GM03348 (cell line): ENCODE measurements around the gene MOCOS.
"Not testable (repeated sequence)": the region's sequence is repeated elsewhere in the genome, so short reads cannot be mapped to it uniquely, and the experiment has no call there.

ENCODE experiments used
- DNase-seq: peaks from one replicate; pipeline ENCODE4 v3.0.0; 2012; ENCODE audit warnings: low spot score

The MOCOS gene, protein sequence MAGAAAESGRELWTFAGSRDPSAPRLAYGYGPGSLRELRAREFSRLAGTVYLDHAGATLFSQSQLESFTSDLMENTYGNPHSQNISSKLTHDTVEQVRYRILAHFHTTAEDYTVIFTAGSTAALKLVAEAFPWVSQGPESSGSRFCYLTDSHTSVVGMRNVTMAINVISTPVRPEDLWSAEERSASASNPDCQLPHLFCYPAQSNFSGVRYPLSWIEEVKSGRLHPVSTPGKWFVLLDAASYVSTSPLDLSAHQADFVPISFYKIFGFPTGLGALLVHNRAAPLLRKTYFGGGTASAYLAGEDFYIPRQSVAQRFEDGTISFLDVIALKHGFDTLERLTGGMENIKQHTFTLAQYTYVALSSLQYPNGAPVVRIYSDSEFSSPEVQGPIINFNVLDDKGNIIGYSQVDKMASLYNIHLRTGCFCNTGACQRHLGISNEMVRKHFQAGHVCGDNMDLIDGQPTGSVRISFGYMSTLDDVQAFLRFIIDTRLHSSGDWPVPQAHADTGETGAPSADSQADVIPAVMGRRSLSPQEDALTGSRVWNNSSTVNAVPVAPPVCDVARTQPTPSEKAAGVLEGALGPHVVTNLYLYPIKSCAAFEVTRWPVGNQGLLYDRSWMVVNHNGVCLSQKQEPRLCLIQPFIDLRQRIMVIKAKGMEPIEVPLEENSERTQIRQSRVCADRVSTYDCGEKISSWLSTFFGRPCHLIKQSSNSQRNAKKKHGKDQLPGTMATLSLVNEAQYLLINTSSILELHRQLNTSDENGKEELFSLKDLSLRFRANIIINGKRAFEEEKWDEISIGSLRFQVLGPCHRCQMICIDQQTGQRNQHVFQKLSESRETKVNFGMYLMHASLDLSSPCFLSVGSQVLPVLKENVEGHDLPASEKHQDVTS

DNA sequence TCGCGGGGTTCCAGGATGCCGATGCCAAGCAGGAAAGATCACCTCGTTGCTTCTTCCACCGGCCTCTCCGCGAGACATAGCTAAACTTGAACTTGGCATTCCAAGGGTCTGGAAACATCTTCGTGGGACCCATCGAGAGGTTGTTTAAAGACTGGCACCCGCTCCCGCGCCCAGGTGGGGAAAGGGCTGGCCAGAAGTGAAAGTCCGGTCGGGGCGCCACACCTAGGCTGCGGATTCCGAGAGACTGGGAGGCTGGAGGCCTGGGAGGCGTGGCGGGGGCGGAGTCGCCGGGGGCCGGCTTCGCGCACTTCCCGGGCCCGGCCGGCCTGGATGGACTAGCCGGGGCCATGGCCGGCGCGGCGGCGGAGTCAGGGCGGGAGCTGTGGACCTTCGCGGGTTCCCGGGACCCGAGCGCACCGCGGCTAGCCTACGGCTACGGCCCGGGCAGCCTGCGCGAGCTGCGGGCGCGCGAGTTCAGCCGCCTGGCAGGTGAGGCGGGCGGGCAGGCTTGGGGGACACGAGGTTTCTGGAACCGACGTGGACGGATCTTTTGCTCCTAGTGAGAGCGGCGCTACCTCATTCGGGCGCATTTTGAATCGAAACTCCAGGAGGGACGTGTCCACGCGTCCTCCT is at the start of gene MOCOS:
MOCOS (plus strand) TSS at position 305 of the 633 bp plus-strand sequence; CDS start at position 348, 43 bp downstream.
- DNase-seq = peak; percentile 97

DNA sequence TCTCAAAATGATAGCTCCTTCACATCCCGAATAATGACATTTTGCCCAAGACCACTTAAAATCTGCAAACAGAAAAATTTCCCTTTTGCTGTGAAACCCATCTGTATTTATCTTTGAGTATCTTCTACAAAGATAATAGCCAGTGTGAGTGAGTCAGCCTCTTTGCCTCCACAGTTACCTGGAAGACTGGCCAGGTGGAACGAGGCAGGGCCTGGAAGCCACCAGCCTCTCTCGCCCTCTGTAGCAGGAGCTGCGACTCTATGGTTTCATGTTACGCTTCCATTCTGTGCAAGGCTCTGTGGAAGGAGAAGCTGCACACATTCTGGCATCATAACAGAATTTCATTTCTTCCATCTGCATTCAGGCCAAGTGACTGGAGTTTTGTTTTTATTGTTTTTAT is 48.1 kb upstream of the MOCOS start:
- no peak for DNase-seq

DNA sequence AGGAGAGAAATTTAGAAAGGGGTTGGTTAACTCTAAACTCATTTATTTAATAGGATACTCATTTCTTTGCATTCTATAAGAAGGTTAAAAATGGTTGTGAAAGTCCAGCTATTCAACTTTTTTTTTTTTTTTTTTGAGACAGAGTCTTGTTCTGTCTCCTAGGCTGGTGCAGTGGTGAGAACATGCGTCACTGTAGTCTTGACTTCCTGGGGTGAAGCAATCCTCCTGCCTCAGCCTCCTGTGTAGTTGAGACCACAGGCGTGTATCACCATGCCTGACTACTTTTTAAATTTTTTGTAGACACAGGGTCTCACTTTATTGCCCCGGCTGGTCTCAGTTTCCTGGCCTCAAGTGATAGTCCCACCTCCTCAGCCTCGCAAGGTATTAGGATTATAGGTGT is 45.7 kb upstream of the MOCOS start:
- DNase-seq = no peak

DNA sequence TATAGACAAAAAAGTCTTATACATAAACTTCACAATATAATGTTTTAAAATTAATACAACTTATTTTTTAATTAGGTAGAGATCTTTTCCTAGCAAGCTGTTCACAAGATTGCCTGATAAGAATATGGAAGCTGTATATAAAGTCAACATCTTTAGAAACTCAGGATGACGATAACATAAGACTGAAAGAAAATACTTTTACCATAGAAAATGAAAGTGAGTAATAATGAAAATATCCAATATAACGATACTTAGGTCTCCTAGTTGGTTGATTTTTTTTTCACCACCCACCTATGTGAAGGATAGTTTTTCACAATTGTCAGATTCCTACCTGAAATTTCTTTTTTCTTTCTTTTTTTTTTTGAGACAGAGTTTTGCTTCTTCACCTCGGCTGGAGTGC is 44.5 kb upstream of the MOCOS start:
- DNase-seq = no peak

DNA sequence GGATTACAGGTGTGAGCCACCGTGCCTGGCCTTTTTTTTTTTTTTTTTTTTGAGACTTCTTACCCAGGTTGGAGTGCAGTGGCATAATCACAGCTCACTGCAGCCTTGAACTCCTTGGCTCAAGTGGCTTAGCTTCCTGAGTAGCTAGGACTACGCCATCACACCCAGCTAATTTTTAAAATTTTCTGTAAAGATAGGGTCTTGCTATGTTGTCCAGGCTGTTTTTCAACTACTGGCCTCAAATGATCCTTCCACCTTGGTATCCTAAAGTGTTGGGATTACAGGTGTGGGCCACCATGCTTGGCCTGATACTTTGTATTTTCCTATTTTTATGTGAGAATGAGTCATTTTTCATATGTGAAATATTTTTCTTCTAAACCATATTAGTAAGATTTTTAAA is 43.9 kb upstream of the MOCOS start:
- DNase-seq = no peak

DNA sequence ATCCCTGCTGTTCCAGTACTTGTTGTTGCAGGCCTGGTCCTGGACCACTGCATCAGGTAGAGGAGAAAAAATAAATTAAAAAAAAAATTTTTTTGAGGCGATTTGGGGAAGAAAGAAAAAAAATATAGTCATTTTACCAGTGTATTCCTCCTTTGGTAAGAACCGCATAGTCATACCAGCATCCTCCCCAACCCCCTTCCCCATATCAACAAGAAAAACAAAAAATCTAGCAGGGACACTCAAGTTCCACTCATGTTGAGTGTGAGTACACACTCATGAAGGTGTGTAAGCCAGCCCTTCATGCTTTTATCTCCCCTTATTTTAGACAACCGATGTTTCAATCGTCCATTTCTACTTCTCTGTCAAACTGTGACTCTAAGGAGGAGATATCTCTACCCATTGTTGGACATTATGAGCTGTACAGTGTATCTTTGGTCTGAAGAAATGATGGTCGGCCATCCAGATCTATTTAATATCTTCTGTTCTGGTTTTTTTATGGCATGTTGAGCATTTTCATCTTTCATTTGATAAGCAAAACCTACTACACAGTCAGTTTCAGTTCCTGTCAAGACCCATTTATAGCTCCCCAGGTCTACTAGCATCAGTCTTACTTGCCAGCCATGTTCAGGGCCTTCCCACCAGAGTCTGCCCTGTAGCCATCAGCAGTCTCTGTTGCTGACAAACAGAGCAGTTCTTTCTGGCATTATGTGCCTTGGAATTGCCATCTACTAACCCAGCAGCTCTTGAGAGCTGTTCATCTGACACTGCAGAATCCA is 37.6 kb upstream of the MOCOS start:
- no peak for DNase-seq

DNA sequence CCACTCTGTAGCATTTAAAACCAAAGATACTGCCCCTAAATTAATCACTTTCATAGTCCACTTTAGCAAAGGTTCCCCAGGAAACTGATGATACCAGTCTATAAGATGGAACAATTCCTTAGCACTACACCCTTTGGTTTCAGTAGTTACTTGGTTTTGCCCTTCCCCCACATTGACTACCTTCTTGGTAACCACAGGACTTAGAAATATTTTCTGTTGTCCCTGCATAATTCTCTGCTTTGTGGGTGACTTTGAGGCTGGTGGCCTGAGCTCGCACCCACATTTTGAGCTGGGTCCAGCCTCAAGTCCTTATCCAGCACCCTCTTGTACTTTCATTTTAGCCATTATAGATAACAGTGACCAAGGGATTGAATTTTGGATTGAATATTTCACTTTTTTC is 34.5 kb upstream of the MOCOS start:
- DNase-seq = no peak

DNA sequence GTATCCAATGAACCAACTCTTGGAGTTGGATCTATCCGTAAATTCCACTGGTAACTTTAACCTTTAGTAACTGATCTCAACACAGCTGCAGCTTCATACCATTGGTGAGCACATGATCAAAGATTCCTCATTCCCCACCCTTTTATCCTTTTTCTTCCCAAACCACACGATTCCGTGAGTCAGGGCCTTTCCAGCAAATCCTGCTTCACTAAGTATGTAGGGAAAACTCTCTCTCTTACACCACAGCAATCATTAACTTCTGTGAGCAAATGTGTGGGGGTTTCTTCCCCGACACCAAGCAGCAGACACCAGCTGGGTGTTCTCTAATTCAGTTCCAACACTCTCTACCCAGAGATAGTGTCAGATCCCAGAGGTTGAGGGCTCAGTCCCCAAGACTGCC is 34.1 kb upstream of the MOCOS start:
- DNase-seq = peak; percentile 69

DNA sequence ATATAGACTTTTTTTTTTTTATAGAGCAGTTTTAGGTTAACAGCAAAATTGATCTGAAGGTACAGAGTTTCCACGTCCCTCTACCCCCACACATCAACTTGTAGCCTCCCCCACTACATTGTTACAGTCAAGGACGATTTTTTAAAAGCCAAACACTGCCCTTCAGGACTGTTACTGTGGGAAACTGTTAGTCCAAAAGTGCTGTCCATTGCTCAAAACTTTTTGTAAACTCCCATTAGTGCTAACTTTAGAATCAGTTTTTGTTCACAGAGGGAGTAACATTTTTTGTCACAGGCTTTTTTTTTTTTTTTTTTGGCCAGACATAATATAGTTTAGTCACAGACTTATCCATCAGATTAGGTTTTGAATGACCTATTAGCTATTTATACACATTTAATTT is 33.5 kb upstream of the MOCOS start:
- peak; percentile 15 for DNase-seq

DNA sequence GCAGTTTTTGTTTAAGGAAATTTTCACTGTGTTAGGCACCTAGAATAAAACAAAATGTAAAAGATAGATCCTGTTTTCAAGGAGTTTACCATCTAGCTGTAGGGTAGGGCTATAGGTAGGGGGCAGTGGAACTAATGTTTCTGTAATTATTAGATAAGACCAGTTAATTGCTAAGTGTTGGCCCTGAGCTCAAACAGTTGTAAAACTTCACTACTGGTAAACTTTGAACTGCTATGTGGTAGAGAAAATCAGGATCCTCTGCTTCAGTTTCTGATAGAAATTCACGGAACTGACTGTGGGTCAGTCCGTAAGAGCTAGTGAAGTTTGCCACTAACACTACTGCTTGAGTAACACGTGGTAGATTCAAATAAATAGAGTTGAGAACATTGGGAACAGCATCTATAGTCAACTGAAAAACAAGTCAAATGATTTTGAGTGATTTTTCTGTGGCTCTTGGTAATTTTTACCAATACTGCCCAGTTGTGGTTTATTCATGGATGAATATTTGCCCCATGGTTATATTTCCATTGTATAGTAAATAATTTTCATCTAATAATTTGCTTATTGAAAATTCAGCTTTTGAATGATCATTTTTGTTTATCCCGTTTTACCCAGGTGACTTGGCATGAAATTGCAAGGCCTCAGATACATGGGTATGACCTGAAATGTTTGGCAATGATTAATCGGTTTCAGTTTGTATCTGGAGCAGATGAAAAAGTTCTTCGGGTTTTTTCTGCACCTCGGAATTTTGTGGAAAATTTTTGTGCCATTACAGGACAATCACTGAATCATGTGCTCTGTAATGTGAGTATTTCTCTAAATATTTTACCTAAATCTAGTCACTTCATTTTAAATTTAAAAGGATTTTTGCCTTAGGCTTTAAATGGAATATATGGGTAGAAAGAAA is 31.2 kb upstream of the MOCOS start:
- DNase-seq = peak; percentile 19

DNA sequence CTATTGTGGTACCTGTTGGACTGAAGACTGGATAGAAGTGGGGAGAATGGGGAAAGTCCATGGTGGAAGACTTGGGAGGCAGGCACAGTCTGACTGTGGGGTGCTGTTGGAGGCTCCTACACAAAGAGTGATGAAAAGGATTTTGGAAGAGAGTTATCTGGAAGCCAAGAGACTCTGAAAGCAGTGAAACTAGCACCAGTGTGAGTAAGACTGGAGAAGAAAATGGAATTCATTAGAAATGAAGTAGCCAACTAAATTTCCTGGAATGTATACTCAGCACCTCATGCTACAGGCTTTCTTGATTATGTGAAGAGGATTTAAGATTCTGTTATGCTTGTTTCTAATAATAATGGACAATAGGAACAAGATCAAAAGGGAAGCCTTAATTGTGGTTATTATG is 29.9 kb upstream of the MOCOS start:
- DNase-seq = peak; percentile 29

DNA sequence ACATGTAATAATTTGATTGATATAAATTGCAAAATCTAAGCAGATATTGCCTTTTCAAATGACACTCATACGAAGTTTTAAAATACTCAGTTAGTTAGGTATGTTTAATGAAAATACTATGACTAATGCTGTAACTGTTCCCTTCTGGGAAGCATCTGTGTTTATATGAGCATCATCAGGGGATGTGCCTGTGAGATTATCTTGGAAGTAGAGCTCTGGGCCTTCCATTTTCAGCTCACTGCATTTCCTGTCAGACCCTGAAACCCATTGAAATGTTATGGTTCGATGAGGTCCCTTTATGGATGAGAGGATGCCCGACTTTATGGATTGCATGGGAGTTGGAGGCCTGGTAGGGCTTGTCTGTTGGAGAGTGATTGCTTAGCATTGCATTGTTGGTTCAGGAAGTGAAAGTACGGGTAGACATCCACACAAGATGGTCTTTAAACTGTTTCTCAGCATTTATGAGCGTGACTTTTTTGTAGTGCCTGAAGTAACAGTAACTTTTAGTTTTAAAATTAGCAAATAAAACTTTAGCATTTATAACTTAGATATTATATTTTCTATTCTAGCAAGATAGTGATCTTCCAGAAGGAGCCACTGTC is 28.9 kb upstream of the MOCOS start:
- DNase-seq = peak; percentile 72

DNA sequence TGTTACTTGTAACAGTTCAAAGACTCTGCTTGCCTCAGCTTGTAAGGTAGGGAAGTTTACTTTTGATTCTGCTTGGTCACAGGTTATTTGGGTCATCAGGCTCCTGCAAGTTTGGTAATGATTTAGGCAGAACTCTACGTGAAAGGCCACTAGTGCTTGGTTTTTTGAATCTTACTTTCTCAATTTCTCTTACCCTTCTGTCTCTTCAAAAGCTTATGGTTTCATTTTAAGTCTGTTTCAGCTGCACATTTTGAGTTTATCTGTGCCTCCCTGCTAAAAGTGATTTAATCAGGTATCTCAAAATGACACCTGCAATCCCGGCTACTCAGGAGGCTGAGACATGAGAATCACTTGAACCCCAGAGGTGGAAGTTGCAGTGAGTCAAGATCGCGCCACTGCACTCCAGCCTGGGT is 26.3 kb upstream of the MOCOS start:
- no peak for DNase-seq

DNA sequence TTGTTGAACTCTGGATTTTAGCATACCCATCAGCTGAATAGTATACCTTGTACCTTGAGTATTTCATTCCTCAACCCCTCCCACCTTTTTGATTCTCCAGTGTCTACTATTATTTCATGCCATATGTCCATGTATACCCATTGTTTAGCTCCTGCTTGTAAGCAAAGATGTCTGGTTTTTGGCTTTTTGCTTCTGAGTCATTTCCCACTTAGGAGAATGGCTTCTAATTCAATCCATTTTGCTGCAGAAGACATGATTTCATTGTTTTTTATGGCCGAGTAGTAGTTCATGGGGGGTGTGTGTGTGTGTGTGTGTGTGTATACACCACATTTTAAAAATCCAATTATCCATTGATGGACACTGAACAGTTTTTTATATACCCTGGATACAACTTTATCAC is 24.3 kb upstream of the MOCOS start:
- DNase-seq = no peak

DNA sequence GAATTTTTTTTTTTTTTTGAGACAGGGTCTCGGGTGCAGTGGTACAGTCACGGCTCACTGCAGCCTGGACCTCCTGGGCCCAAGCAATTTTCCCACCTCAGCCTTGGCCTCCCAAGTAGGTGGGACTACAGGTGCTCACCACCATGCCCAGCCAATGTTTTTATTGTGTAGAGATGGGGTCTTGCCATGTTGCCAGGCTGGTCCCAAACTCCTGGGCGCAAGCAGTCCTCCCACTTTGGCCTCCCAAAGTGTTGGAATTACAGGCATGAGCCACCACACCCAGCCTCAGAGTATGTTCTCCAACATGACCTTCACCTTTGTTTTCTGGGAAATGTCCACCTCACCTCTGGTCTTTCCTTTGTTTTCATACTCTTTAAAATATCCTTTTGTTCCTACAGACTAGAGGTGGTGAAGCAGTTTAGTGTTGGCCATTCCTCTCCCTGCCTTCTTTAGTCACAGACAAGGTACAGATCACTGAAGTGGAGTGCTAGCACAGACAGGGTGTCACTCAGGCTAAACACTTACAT is 19.5 kb upstream of the MOCOS start:
- no peak for DNase-seq

DNA sequence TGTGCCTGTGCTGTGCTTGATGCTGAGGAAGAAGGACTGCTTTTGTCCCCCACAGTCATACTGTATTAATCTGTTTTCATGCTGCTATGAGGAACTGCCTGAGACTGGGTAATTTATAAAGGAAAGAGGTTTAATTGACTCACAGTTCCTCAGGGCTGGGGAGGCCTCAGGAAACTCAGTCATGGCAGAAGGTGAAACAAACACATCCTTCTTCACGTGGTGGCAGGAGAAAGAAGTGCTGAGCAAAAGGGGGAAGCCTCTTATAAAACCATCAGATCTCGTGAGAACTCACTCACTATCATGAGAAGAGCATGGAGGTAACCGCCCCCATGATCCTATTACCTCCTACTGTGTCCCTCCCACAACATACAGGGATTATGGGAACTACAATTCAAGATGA is 19.0 kb upstream of the MOCOS start:
- not testable (repeated sequence) for DNase-seq

DNA sequence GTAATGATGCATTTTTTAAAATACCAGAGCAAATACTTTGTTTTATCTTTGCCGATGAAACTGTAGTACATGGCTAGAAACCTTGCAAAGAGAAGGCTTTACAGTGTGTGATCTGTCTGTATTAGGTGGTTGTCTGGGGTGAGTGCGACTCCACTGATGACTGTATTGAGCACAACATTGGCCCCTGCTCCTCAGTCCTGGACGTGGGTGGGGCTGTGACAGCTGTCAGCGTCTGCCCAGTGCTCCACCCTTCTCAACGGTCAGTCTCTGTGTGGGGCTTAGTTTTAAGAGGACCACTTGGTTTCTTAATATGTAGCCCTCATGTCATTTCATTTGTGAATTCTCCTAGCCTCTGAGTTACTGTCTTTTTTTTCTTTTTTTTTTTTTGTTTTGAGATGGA is 17.4 kb upstream of the MOCOS start:
- DNase-seq = no peak

DNA sequence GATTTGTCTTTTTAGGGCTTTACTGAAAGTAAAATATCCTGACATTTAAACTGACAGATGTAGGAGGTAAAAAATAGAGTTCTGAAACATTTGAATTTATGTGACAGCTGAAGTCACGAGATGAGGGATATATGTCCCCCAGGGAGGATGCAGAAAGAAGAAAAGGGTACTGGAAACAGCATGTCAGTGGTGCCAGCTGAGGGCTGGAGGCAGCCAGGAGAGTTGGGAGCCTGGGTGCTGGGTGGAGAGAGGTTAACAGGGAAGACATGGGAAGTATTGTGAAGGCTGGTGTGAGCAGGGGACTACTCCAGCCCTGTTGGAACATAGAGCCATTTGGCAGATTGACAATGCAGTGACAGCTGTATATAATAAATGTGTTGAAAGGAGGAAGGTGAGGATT is 11.8 kb upstream of the MOCOS start:
- no peak for DNase-seq

DNA sequence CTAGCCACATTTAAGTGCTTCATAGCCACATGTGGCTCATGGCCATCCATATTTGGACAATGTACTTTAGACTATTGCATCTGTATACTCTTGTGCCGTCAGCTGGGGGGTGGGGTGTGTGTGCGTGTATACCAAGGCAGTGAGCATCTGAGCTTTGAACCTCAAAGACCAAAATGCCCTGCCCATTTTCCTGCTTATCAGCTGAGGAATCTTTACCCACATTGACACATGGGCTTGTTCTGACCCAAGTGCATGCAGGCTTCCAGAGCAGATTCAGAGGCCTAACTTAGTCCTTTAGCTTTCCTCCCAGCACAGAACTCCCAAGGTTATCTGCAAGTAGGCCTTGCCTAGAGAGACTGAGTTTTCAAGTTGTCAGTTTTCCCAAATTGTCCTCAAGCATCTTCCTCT is 11.1 kb upstream of the MOCOS start:
- no peak for DNase-seq

DNA sequence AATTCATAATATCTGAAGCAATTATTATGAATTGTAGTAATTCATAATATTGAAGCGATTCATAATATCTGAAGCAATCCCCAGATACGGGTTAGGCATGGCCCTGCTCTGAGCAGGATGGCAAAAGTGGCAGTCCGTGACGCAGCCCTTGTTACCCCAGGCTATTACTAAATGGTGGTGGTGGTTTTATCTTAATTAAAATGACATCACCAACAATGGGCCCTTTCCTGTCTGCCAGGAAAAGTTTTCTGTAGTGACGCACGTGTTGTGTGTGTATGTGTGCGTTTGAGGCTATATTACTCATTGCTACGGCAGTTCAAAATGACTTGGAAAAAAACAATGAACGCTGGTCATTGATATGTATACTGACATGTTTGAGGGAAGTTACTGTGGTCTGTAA is 10.6 kb upstream of the MOCOS start:
- DNase-seq = no peak
